Stimulated activated CD8-positive, alpha-beta memory T cell treated with anti-CD3 and anti-CD28 coated beads, Interleukin-4, amount 100 ng/mL, for 1 hour (primary cell): Measurements from ENCODE around the gene UNC5CL.
A peak's percentile ranks its signal among the peaks of the same experiment; 100 is the strongest.
"Not testable (repeated sequence)": the region's sequence is repeated elsewhere in the genome, so short reads cannot be mapped to it uniquely, and the experiment has no call there.

Experiments used
- DNase-seq, 2 donors: peaks; one replicate each; pipeline ENCODE4 v3.0.0-alpha.2; 2020; ENCODE audit warnings: low read depth in 2 of 2, low spot score in 1 of 2

UNC5CL gene

DNA sequence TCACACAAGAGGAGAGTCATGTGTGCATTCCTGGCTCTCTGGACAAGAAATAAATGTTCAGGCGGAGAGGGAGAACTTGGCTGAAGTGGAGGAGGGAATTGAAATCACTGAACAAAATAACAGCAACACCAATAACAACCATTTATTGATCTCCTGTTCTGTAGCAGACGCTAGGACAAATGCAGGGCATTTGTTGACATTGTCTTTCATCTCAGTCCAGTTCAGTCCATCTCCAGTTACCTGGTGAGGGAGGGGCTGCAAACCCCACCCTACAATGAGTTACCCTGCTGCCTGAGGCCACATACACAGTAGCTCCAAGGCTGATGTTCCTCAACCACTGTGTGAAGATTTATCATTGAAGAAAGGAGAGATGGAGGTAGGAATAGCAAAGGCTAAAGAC is 27.3 kb downstream of the UNC5CL start:
- DNase-seq: no peak

DNA sequence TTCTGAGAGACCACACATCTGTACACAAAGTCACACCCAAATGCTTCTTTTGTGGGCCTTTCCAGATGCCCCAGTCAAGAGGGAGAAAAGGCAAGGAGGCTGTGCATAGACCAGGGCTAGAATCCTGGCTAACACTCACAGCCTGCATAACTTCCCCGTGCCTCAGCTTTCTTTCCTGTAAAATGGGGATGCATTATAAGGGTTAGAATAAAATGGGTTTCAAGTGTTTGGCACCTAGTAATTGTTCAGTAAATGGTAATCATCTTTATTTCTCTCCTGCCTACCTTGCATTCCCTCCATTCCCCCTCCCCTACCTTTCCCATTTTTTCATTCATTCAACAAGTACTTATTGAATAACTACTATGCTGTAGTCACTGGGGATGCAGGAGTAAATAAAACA is 29.4 kb downstream of the UNC5CL start:
- no peak for DNase-seq

DNA sequence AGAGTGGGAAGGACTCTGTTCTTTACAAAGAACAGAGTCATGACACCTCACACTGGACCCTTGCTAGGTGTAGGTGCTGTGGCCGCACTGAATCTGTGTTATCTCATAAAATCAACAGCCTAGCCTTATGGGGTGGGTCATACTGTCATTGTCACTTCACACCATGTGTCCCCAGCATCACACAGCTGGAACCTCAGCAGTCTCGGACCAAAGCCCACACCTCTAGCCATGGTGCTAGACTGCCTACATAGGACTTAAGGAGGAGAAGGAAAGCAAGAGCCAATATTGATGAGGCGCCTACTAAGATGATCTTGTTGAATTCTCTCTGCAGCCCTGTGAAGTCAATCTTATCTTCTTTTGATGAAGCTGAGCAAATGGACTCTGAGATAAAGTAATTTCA is 31.0 kb downstream of the UNC5CL start:
- no peak for DNase-seq

DNA sequence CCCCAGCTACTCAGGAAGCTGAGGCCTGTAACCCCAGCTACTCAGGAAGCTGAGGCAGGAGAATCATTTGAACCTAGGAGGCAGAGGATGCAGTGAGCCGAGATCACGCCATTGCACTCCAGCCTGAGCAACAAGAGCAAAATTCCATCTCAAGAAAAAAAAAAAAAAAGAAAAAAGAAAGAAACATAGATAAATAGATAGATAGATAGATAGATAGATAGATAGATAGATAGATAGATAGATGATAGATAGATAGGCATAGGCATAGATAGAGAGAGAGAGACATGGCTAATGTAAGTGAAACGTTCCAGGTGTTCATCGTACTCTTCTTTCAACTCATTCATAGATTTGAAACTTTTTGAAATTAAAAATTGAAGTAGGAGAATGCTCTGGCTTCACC is 32.0 kb downstream of the UNC5CL start:
- DNase-seq: not testable (repeated sequence)

DNA sequence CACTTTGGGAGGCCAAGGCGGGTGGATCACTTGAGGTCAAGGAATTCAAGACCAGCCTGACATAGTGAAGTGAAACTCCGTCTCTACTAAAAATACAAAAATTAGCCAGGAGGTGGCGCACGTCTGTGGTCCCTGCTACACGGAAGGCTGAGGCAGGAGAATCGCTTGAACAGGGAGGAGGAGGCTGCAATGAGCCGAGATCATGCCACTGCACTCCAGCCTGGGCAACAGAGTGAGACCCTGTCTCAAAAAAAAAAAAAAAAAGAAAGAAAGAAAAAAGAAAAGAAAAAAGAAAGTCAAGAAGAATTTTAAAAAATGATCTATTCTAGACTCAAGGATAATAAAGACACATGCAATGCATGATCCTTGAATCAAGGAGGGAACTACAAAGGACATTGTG is 32.8 kb downstream of the UNC5CL start:
- peak; percentile 25 to 29 for DNase-seq

DNA sequence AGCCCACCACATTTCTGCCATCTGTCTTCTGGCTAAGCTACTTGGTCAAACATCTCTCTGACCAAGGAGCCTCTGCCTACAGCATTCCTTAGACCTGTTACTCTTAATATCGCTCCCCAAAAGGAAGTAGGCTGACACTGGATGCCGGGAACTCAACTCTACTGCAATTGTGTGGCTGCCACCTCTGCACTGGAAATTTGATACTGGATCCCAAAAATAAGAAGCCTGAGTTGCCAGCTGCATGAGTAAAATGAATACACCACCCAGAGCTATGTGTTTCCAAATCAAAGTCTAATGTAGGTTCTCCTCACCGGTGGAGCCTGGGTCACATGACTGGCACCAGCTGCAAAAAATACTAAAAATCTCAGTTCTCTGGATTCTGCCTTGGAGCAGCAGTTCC is 36.9 kb downstream of the UNC5CL start:
- DNase-seq: no peak

DNA sequence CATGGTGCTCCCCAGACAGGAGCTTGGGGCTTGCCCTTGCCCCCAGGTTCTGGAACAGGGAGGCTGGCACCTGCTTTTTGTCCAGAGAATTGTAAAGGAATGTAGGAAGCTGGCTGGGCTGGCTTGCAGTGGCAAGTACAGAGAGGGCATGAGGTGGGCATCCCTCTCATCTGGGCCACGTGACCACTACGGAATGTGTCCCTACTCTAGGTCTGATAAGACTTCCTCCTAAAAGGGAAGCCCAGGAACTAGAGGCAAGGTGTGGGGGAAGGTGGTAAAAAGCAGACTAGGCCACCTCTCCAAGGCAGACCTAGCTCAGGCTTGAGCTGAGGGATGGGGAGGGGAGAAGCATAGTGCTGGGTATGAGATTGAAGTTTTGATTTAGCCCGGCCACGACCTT is 38.8 kb downstream of the UNC5CL start:
- no peak for DNase-seq

DNA sequence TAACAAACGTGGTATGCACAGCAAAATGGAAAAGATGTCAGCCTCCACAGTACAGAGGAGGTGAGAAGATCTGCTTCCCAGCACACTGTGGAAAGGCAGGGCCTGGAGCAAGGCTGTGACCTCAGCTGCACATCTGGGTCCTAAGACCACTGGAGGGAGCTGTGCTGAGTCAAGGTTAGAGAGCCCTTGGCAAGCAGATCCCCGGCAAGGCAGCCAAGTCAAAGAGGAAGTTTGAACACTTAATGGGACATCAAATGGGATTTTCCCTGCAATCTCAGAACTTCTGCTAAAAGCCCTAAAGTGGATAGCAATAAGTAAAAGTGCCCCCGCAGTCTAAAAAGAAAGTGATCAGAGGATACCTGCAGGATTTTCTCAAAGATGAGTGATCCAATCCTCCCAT is 39.5 kb downstream of the UNC5CL start:
- no peak for DNase-seq

DNA sequence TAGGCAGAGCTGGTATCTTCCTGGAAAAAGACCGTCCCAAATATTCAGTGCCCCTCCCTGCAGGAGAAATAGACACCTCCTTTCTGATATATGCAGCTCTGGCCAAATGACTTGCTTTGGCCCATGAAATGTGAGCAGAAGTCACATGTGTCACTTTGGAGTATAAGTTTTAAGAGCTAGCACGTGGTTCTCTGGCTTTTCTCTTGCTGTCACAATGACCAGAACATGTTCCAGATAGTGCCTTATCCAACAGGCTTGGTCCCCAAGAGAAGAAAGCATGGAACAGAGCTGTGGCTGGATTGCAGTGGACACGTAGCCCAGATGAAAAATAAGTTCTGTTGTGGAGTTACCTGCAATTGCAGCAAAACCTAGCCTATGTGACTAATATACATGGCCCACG is 40.4 kb downstream of the UNC5CL start:
- no peak for DNase-seq

DNA sequence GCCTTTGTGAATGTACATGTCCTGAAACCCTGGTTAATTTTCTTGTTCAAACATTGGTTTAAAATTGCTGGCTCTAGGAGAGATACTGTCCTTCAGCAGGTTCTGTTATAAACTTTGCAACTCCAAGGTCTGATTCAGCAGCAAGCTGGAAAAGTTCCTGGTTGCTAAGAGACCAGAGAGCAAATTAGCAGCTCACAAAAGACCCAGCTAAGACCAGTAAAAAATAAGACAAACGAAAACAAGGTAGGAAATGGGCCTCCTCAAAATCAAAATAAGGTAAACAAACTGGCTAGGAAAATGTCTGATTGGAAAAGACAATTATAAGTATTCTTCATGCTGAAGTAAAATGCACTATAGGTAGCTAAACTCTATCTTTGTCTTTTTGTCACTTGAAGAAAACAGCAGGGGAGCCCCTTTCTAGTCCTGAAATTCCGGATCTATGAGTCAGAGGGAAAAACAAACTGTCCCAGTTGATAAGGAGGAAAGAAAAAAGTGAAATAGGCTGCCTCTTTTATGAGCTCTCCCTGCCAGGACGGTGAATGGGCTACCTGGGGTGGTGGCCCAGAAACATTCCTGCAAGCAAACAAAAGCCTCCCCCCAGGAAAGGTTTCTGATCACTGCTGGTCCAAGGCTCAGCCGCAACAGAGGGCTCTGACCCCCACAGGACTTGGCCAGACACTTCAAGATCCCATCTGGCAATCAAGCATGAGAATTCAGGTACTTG is 41.6 kb downstream of the UNC5CL start:
- DNase-seq: no peak

DNA sequence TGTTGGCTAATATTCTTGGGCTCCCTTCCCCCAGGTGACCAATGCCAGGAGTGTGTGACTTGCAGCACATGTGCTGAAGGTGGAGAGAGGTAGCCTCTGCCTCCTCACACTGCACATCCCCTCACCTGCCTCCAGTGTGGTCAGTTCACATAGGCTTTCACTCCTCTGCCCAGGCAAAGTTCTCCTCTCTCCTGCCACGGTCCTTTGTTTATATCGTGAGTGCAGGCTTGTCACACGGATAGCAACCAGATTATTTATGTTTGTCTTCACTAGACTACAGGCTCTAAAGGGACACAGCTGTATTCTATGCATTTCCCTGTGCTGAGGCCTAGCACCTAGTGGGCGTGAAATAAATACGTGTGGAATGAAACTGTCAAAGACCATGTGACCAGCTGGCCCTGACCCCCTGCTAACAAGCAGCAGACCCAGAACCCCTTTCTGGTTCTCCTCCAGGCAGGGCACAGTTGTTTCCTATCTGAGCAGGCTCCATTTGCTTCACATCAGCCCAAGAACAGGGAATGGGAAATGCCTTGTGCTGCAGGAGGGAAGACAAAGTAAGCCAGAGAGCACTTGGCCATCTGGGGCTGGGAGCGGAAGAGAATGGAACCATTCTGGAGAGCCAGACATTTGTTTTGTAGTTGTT is 42.3 kb downstream of the UNC5CL start:
- DNase-seq: no peak

DNA sequence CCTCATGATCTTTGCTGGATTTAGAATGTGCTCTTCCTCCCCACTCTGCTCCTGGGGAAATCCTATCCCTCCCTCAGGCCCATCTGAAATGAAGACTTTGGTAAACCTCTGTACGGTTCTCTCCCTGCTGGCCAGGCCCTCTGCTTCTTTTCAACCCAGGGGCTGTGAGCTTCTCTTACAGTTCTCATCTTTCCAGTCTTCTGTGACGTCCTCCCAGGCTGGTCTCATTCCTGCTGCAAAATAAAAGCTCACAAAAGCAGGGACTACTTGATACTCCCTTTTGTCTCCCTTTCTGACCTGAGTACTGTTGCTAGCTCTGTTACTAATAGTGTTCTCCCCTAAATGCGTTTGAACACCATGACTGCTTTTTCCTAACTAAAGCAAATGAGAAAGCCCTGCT is 46.3 kb downstream of the UNC5CL start:
- no peak for DNase-seq

DNA sequence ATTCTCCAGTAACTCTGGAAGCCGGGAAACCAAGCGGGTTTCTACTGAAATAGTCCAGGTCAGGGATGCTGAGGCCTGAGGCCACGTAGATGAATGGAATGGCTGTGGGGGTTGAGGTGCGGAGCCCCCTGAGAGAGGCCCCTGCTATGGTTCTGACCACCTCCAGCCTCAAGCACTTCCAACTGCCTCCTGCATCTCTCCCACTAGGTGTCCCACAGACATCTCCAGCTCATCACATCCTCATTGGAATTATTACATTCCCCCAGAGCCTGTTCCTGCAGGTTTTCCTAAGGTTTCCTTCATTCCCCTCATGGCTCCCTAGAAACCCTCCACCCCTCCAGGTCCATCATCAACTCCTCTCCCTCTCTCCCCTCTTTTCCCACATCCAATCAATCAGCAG is 48.7 kb downstream of the UNC5CL start:
- DNase-seq: no peak

DNA sequence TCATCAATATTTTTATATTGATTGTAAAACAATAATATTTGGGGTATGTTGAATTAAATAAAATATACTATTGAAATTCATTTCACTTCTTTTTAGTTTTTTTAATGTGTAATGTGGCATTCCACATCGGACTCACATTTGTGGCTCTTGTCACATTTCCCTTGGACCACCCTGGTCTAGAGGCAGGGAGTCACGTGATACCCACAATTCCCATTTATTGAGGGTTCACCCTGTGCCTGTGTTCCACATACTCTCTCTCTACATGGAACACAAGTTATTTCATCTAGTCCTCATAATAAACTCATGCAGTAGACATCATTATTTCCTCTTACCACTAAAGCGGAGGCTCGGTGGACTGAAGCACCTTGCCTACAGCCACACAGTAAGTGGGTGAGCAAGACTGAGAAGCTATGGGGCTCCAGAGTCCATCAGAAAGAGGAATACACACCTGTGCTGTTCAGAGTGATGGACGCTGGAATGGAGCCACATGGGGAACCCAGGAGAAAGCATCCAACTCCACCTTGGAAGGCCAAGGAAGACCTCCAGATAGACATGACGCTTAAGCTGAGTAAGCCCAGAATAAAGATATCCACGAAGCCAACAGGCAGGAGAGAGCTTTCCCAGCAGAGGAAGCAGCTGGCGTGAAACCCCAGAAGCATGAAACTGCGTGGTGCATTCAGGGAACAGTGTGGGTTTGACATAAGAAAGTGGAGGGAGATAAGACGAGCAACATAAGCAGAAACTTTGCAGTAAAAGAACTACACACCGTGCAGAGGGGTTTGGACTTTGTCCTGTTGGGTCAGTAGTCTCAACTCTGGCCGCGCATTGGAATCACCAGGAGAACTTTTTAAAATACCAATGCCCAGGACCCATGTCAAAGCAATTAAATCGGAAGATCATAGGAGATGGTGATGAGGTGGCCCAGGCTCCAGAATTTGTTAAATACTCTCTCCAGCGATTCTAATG is 49.5 kb downstream of the UNC5CL start:
- no peak for DNase-seq

DNA sequence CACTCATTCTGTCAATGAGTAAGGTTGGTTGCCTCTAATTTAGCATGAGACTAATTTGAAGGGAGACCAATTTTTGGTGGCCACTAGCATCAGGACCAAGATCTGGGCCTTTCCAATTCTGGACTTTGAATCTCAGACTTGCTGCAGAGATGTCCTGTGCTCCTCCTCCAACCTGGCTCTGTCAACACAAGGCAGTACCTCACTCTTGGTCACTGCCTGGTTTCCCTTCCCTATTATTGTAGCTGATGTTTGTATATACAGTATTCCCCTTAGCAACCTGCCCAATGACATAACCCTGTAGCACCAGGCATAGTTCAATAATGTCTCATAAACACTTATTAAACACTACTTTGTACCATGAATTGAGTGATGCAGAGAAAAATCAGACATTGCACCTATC is 50.4 kb downstream of the UNC5CL start:
- DNase-seq: no peak

DNA sequence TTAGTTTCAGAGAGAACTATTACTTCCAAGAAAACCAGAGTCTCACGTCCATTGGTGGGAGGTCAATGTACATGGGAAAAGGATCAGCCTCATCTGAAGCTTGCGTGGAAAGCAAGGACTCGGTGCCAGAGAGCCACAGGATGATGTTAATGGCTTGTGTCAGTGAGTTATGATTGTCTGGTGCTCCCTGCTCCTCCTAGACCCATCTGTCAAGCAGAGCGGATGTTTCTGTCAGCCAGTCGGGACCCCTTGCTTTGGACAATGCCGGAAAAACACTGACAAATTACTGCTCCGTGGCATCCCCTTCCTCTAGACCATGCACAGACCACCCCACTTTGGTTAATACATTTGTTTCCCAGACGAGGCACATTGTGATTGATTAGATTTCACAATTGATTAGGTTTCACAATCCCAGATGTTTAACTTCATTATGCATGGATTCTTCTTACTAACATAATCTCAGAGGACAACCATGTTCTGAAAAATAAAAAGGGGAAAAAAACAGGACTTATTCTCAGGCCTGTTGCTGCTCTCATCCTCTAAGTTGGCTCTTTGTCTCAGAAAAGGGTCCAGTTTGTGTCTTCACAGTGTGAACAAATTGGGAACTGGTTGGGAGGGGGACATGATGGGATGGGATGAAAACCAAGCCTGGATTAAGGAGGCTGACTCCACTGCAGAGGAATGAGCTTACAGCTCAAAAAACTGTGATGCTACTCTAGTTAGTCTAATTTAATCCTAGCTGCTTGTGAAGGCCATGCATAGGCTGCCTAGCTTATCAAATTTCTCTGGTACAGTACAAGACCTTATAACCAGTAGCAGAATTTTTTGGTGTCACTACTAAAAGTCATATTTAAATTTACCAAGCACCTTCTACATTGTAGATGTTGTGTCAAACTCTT is 51.9 kb downstream of the UNC5CL start:
- DNase-seq: no peak

DNA sequence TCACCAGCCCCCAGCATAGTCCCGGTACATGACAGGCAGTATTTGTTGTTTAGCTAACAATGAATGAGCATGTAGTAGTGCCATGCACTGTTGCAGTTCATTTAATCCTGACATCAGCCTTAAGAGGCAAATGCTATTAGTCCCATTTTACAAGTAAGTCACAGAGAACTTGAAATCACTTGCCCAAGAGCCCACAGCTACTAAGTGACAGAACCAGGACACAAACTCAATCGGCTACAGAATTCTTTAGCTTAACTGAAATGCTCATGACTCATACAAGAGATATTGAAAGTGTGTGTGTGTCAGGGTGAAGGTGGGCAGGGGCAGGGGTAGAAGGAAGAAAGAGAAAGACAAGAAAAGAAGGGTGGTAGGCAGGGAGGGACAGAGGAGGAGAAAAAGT is 52.7 kb downstream of the UNC5CL start:
- DNase-seq: no peak

DNA sequence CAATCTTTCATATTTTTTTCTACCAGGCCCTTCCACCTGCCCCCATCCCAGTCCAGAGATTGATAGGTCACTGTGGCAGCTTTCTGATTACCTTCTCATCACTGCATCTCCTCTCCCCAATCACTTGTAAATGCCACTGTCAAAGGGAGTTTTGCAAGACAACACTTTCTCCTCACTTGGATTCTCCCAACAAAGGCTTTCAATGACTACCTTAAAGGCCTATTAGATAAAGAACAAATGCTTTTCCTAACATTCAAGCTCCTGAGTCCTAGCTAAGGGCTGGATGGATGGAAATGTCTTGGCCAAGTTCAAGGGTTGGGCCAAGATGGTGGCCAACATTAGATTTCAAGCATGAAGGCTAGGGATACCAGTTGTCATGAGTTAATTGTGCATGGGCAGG is 55.3 kb downstream of the UNC5CL start:
- DNase-seq: no peak

DNA sequence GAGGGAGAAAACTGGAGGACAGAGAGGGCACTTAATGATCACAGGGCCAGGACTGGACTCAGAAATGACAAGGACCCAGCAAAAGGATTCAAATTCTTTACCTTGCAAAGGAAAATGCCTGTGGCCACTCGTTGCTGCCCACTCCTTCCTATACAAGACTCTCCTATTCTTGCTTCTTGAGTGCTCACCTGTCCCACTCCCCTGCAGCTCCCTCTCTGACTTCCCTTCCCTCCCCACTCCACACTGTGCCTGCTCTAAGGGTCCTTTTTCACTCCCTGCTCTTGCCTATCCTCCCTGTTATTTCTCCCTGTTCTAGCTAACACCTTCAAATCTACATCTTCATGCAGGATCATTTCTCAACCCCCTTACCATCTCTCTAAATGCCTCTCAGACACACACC is 56.1 kb downstream of the UNC5CL start:
- DNase-seq: no peak

DNA sequence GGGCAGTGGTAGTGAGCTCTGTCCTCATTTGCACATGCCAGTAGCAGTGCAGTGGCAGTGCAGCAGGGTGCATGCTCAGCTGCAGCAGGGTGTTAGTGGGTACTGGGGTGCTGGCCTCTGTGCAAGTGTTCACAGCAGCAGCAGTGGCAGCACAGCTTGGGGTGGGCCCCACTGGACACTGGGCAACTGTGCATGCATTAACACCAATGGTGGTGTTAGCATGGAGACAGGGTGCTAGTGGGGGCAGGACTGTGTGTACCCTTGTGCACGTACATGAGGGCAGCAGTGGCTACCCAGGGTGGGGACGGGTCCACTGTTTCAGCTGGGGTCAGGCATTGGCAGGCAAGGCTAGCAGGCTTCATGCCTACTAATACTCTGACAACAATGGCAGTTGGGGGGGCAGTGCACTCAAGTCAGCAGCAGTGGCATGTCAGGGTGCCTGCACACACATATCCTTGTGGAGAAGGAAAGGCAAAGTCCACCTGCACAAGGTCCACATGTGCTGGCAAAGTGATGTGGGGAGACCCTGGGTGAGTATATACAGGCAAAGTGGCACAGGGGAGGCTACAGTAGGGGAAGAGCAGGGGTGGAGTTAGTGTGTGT is 60.2 kb downstream of the UNC5CL start:
- DNase-seq: no peak

DNA sequence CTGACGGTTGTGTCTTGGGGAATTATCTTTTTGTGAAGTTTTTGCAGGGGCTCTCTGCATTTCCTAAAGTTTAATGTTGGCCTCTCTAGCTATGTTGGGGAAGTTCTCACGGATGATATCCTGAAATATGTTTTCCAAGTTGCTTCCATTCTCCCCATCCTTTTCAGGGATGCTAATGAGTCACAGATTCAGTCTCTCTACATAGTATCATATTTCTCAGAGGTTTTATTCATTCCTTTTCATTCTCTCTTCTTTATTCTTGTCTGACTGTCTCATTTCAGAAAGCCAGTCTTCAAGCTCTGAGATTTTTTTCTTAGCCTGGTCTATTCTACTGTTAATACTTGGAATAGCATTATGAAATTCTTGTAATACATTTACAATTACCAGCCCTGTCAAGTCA is 61.3 kb downstream of the UNC5CL start:
- no peak for DNase-seq
